Spleen (tissue), 7 donors: ENCODE results near the gene TREX2.

Experiments used
- CTCF ChIP-seq, 11 experiments: fragments of 200-600 bp in 7 of 11; fragments of 450-650 bp in 4 of 11; sonication (generic) in 4 of 11; IDR thresholded peaks in 8 of 11; conservative IDR thresholded peaks in 3 of 11; 1 replicate in 7 of 11; 2 replicates in 4 of 11; pipeline versions ENCODE4 v1.4.0 to v1.8.0; 2016 to 2021; ENCODE audit warnings: antibody characterized with exemption in 11 of 11, inconsistent platforms in 4 of 11, mild to moderate bottlenecking in 1 of 11
- POLR2A ChIP-seq, 3 donors: fragments of 450-650 bp; IDR thresholded peaks; one replicate each; pipeline ENCODE4 v1.5.1; 2017; ENCODE audit warnings: antibody characterized with exemption in 3 of 3, mild to moderate bottlenecking in 1 of 3
- POLR2AphosphoS5 ChIP-seq, 3 donors: sonication (generic); formaldehyde crosslinking; IDR thresholded peaks; one replicate each; pipeline ENCODE4 v1.5.1; 2017; ENCODE audit warnings: antibody characterized with exemption in 3 of 3
- donor health status: DM: no; HTN: no; CAD: no; lungs with moderate emphysema.
- donor health status: DM: no; HTN: no; CAD: no.
- donor health status: DM: no; HTN: no; CAD: no.

GRCh38 chrX:153411988-153412574, 33.8 kb downstream of the TREX2 start:
- TF ChIP-seq POLR2A (IDR thresholded peaks at IDR 0.05) (no peak), CTCF (IDR thresholded peaks at IDR 0.05 in 8 of 11, conservative IDR thresholded peaks at IDR 0.05 in 3 of 11) (no peak), POLR2AphosphoS5 (IDR thresholded peaks at IDR 0.05) (no peak)
